MM.1S (cell line): ENCODE measurements around the gene AGRP.

Source experiments
- DNase-seq: peaks from one replicate; pipeline ENCODE4 v3.0.0-alpha.2; 2015
- H2AFZ ChIP-seq: fragments of 300-600 bp; sonication (generic); 2 replicates; pipeline ENCODE4 v1.6.0; 2016; ENCODE audit warnings: antibody characterized with exemption, low read length
- H3F3A ChIP-seq: fragments of 300-600 bp; sonication (generic); 2 replicates; pipeline ENCODE4 v1.6.1; 2016; ENCODE audit warnings: mild to moderate bottlenecking, antibody characterized with exemption, low read length, moderate library complexity, mixed read lengths; ENCODE audit not compliant: insufficient read depth
- H3K27ac ChIP-seq: fragments of 300-600 bp; sonication (generic); 2 replicates; pipeline ENCODE4 v1.5.1; 2016; ENCODE audit warnings: mild to moderate bottlenecking, low read length
- H3K27me3 ChIP-seq: fragments of 300-600 bp; sonication (generic); replicated peaks from 2 replicates; pipeline ENCODE4 v1.6.0; 2016; ENCODE audit warnings: low read length; ENCODE audit not compliant: insufficient read depth
- H3K36me3 ChIP-seq: fragments of 300-600 bp; sonication (generic); replicated peaks from 2 replicates; pipeline ENCODE4 v1.6.1; 2016; ENCODE audit warnings: mild to moderate bottlenecking, low read length, mixed read lengths; ENCODE audit not compliant: insufficient read depth
- H3K4me1 ChIP-seq: fragments of 300-600 bp; sonication (generic); 2 replicates; pipeline ENCODE4 v1.6.1; 2016; ENCODE audit warnings: low read length, mixed read lengths
- H3K4me2 ChIP-seq: fragments of 300-600 bp; sonication (generic); 2 replicates; pipeline ENCODE4 v1.6.0; 2016; ENCODE audit warnings: low read depth, low read length
- H3K4me3 ChIP-seq: fragments of 300-600 bp; sonication (generic); 2 replicates; pipeline ENCODE4 v1.5.1; 2016; ENCODE audit warnings: low read length, mixed read lengths
- H3K79me2 ChIP-seq: fragments of 300-600 bp; sonication (generic); 2 replicates; pipeline ENCODE4 v1.6.1; 2016; ENCODE audit warnings: mixed run types, low read length, mixed read lengths
- H3K9ac ChIP-seq: fragments of 300-600 bp; sonication (generic); 2 replicates; pipeline ENCODE4 v1.6.1; 2016; ENCODE audit warnings: low read length, mixed read lengths
- H3K9me2 ChIP-seq: fragments of 300-600 bp; sonication (generic); replicated peaks from 2 replicates; pipeline ENCODE4 v1.6.1; 2016; ENCODE audit warnings: mild to moderate bottlenecking, low read length, mixed read lengths; ENCODE audit not compliant: insufficient read depth
- H3K9me3 ChIP-seq: fragments of 300-600 bp; sonication (generic); replicated peaks from 2 replicates; pipeline ENCODE4 v1.6.1; 2016; ENCODE audit warnings: mild to moderate bottlenecking, low read length, mixed read lengths; ENCODE audit not compliant: insufficient read depth
- H4K20me1 ChIP-seq: fragments of 300-600 bp; sonication (generic); 2 replicates; pipeline ENCODE4 v1.6.1; 2016; ENCODE audit warnings: mild to moderate bottlenecking, low read length, moderate library complexity, mixed read lengths; ENCODE audit not compliant: insufficient read depth
- CTCF ChIP-seq: fragments of 300-600 bp; sonication (generic); IDR thresholded peaks from 2 replicates; pipeline ENCODE4 v1.5.1; 2016; ENCODE audit warnings: antibody characterized with exemption, low read length, mixed read lengths
- EZH2 ChIP-seq: fragments of 300-600 bp; sonication (generic); optimal IDR thresholded peaks from 2 replicates; pipeline ENCODE3; 2017; ENCODE audit warnings: low read depth, mild to moderate bottlenecking, antibody characterized with exemption, low read length, mixed read lengths
- EZH2phosphoT487 ChIP-seq: fragments of 300-600 bp; sonication (generic); IDR thresholded peaks from 2 replicates; pipeline ENCODE4 v1.6.1; 2018; ENCODE audit warnings: antibody characterized with exemption, low read length

Gene AGRP

GRCh38 chr16:67483731-67484525, 581 bp upstream of the AGRP start:
- Histone ChIP-seq H3K27me3 (no peaks in the 10 kb centered on the region), H3K36me3 (no peaks in the 10 kb centered on the region), H4K20me1 (no peaks in the 10 kb centered on the region), H3K9me3 (no peaks in the 10 kb centered on the region), H3K4me2 (no peak overlapping the region), H3F3A (peaks cover 10% of the 10 kb centered on the region), H3K79me2 (peaks cover 46% of the 10 kb centered on the region), H3K4me1 (peaks cover 10% of the 10 kb centered on the region), H3K4me3 (no peak overlapping the region), H2AFZ (no peak overlapping the region), H3K9ac (no peak overlapping the region), H3K9me2 (no peaks in the 10 kb centered on the region), H3K27ac (no peak overlapping the region)
- TF ChIP-seq EZH2, result no peak
- DNase-seq, result no peak

GRCh38 chr16:67482233-67482924, 968 bp downstream of the AGRP start:
- no peaks in the 10 kb centered on the region for H3K36me3 ChIP-seq
- no peaks in the 10 kb centered on the region for H3K9me3 ChIP-seq
- peak overlapping the region; percentile 63 for H3K4me2 ChIP-seq
- no peak for TF ChIP-seq EZH2
- TF ChIP-seq EZH2phosphoT487, result no peak
- no peak for TF ChIP-seq CTCF
- H3K4me3 ChIP-seq, result peak overlapping the region; percentile 99
- H2AFZ ChIP-seq, result peak overlapping the region; percentile 90
- H3K27ac ChIP-seq, result no peak overlapping the region
- no peaks in the 10 kb centered on the region for H3K9me2 ChIP-seq
- H3K79me2 ChIP-seq, result peaks cover 61% of the 10 kb centered on the region
- H4K20me1 ChIP-seq, result no peaks in the 10 kb centered on the region; the same call in 1 of the 2 replicates
- DNase-seq, result no peak
- H3K4me1 ChIP-seq, result peaks cover 4% of the 10 kb centered on the region; the same call in 1 of the 2 replicates
- H3K9ac ChIP-seq, result peak overlapping the region; percentile 90; the same call in 1 of the 2 replicates
- no peaks in the 10 kb centered on the region for H3K27me3 ChIP-seq
- H3F3A ChIP-seq, result no peaks in the 10 kb centered on the region

GRCh38 chr16:67481561-67482232, 1.6 kb downstream of the AGRP start:
- Histone ChIP-seq H3F3A (no peaks in the 10 kb centered on the region), H3K79me2 (peaks cover 67% of the 10 kb centered on the region), H3K9me3 (no peaks in the 10 kb centered on the region), H2AFZ (peak overlapping the region; percentile 90), H3K36me3 (no peaks in the 10 kb centered on the region), H3K4me2 (peak overlapping the region; percentile 63), H3K4me3 (peak overlapping the region; percentile 99), H3K4me1 (peaks cover 4% of the 10 kb centered on the region; the same call in 1 of the 2 replicates), H3K9ac (peak overlapping the region; percentile 90), H3K27me3 (no peaks in the 10 kb centered on the region), H4K20me1 (peaks cover 4% of the 10 kb centered on the region; the same call in 1 of the 2 replicates), H3K27ac (peak overlapping the region; percentile 68; the same call in 1 of the 2 replicates), H3K9me2 (no peaks in the 10 kb centered on the region)
- DNase-seq, result peak; percentile 57
- no peak for TF ChIP-seq CTCF
- no peak for TF ChIP-seq EZH2phosphoT487
- TF ChIP-seq EZH2, result no peak
